ENCODE results near the gene ZBED4.

ZBED4 gene

DNA sequence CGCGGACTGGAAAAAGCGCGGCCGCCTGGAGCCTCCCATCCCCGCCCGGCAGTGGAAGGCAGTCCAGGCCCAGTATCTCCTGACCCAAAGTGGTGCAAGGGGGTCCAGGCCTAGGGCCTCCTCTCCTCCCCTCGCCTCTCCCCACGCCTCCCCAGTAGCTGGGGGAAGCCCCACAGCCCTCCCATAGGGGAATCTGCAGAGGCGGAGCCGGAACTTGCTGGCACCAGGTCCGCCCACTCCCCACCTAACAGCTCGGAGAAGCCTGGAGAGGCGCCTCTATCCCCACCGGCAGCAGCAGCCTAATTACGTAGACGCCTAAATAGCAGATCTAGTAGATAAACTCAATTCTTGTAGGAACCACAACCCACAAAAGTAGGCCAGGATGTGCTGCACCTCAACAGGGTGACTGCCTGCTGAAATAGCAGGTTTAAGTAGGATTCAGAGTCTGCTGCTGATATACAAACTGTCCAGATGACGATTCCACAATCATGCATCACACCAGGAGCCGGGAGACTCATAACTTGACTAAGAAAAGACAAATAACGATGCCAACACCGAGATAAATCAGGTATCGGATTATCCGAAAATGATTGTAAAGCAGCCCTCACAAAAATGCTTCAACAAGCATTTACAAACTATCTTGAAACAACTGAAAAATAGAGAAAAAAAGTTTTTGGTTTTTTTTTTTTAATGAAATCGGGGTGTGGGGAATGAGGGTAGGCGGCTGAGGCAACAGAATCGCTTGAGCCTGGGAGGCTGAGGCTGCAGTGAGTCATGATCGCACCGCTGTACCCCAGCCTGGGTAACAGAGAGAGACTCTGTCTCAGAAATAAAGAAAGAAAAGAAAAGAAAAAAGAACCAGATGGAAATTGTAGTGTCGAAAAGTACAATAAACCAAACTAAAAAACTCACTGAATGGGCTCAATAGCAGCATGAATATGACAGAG lies 14.6 kb upstream of the ZBED4 start:
- peak; percentile 80 for DNase-seq (ENCODE audit: low spot score)
- in situ Hi-C loops (cut with MboI; ENCODE audit: low sequenced_read_pairs, unreplicated experiment), result no loop called here
- TF ChIP-seq, protein P1, sequence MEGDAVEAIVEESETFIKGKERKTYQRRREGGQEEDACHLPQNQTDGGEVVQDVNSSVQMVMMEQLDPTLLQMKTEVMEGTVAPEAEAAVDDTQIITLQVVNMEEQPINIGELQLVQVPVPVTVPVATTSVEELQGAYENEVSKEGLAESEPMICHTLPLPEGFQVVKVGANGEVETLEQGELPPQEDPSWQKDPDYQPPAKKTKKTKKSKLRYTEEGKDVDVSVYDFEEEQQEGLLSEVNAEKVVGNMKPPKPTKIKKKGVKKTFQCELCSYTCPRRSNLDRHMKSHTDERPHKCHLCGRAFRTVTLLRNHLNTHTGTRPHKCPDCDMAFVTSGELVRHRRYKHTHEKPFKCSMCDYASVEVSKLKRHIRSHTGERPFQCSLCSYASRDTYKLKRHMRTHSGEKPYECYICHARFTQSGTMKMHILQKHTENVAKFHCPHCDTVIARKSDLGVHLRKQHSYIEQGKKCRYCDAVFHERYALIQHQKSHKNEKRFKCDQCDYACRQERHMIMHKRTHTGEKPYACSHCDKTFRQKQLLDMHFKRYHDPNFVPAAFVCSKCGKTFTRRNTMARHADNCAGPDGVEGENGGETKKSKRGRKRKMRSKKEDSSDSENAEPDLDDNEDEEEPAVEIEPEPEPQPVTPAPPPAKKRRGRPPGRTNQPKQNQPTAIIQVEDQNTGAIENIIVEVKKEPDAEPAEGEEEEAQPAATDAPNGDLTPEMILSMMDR (IDR thresholded peaks at IDR 0.05; ENCODE audit: borderline replicate concordance, control extremely low read depth, extremely low read depth, insufficient read depth, missing control alignments), result no peak

DNA sequence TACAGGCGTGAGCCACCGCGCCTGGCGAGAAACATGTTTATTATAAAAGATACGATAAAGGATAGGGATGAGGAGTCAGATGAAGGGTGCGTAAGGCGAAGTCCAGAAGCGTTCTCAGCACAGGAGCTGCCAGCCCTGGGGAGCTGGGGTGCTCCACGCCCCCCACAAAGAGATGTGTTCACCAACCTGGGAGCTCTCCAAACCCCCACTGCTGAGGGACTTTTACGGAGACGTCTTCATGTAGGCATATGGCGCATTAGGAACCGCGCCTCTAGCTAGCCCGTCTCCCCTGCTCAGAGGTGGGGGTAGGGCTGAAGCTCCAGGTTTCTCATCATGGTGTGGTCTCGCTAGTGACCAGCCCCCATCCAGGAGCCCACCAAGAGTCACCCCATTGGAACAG lies 8.4 kb upstream of the ZBED4 start:
- DNase-seq (ENCODE audit: low spot score), result no peak
- TF ChIP-seq, protein P1 (IDR thresholded peaks at IDR 0.05; ENCODE audit: borderline replicate concordance, control extremely low read depth, extremely low read depth, insufficient read depth, missing control alignments), result no peak
- in situ Hi-C loops (cut with MboI; ENCODE audit: low sequenced_read_pairs, unreplicated experiment), result no loop called here

DNA sequence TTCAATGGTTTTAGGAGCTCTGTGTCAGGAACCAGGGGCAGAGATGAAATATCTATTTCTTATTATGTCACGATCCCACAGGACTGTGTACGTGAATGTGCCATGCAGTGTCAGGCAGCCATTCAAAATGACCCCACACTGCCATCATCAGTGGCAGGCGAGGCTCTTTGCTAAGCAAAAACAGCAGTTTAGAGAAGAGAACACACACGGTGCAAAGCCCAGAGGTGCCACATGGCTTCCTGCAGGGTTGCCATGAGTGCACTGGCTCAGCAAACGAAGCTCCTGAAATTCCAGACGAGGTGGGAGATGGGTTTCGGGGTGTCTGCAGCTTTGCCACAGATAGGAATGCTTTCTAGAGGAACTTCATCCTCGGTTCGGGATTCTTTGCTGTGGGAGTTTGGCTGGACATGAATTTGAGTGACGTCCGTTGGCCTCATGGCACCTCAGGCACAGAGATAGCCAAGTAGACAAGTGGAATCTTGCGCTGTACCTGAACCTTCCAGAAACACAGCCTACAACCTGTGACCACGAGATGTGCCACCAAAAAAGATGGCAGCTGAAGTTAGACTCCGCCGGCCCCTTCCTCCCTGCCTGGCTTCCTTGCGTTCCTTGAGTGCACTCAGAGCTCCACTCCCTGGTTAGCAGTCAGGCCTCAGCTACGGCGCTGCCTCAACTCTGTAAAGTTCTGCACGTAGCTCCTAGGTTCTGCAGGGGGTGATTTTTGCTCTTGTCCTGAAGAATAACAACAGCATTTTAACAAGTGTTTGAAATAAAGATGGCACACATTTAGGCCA lies 7.8 kb upstream of the ZBED4 start:
- in situ Hi-C loops (cut with MboI; ENCODE audit: low sequenced_read_pairs, unreplicated experiment), result no loop called here
- TF ChIP-seq, protein P1 (IDR thresholded peaks at IDR 0.05; ENCODE audit: borderline replicate concordance, control extremely low read depth, extremely low read depth, insufficient read depth, missing control alignments), result no peak
- DNase-seq (ENCODE audit: low spot score), result no peak

DNA sequence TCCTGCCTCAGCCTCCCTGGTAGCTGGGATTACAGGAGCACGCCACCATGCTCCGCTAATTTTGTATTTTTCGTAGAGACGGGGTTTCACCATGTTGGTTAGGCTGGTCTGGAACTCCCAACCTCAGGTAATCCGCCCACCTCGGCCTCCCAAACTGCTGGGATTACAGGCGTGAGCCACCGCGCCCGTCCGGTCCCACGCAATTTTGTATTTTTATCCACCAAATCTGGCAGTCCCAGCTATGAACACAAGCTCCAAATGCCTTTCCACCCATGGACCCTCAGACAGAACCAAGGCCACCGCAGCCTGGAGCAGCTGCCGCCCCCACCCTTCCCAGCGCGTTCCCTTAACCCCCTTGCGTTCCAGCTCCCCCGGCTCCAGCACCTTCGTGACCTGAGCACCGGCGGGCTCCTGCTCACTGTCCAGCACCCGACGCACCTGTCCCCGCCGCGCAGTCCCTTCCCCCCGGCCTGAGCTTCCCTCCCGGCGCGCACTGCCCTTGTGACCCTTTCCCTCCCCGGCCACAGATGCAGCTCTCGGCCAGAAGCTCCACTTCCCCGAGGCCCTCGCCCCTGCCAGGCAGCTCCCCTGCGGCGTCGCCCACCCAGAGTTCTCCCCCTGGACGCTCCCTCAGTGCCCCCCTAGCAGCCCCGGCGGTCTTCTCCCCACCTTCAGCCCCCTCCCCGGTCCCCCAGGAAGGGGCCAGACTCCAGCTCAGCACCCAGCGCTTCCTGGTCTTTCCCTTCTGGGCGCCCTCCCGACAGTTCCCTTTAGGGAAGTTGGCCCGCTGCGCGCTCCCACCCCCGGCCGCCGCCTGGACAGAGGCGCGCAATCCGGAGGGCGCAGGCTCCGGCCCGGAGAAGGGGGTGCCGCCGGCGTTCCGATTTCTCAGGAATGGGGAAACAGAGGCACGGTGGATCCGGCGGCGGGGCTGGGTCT lies 5.6 kb upstream of the ZBED4 start:
- in situ Hi-C loops (cut with MboI; ENCODE audit: low sequenced_read_pairs, unreplicated experiment), result no loop called here
- TF ChIP-seq, protein P1 (IDR thresholded peaks at IDR 0.05; ENCODE audit: borderline replicate concordance, control extremely low read depth, extremely low read depth, insufficient read depth, missing control alignments), result no peak
- DNase-seq (ENCODE audit: low spot score), result no peak

DNA sequence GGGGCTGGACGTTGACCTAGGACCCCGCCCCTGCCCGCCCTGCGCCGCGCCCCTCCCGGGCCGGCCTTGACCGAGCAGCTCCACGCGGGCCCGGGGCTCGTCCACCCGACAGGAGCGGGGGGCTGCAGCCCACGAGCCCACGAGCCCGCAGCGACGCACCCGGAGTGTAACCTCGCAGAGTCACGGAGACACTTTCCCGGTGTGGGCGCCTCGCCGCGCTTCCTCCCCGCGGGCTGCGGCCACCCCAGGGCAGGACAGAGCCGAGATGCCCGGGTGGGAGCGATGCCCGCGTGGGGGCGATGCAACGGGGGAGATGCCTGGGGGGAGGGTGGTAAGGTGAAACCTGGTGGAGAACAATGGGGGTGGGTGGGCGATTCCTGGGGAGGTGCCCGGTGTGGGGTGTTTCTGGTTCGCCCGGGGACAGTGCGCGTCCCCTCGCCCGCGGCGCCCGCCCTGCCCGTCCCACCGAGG lies 4.9 kb upstream of the ZBED4 start:
- in situ Hi-C loops (cut with MboI; ENCODE audit: low sequenced_read_pairs, unreplicated experiment), result no loop called here
- no peak for DNase-seq (ENCODE audit: low spot score)
- TF ChIP-seq, protein P1 (IDR thresholded peaks at IDR 0.05; ENCODE audit: borderline replicate concordance, control extremely low read depth, extremely low read depth, insufficient read depth, missing control alignments), result no peak
